Effector memory CD8-positive, alpha-beta T cell (primary cell): Measurements from ENCODE around the gene PSG3.
"Not testable (repeated sequence)": the region's sequence is repeated elsewhere in the genome, so short reads cannot be mapped to it uniquely, and the experiment has no call there.

Experiments used
- ATAC-seq: fragments of 150-1000 bp; cut with Tn5 transposase; replicated peaks from 2 replicates; pipeline ENCODE4 v1.10.0; 2021; ENCODE audit warnings: mild to moderate bottlenecking, moderate library complexity
- DNase-seq, 3 experiments: peaks; one replicate each; pipeline ENCODE4 v3.0.0; 2021
- H3K27ac Mint-ChIP-seq, 2 donors: one replicate each; pipeline ENCODE4 v1.8.0; 2022; ENCODE audit warnings: mild to moderate bottlenecking in 2 of 2, mixed read lengths in 2 of 2, moderate library complexity in 2 of 2
- H3K27me3 Mint-ChIP-seq, 2 donors: one replicate each; pipeline ENCODE4 v1.8.0; 2022; ENCODE audit warnings: mixed read lengths in 2 of 2
- H3K36me3 Mint-ChIP-seq: one replicate; pipeline ENCODE4 v1.8.0; 2022; ENCODE audit warnings: mild to moderate bottlenecking, moderate library complexity, mixed read lengths; ENCODE audit not compliant: insufficient read depth
- H3K4me1 Mint-ChIP-seq, 2 donors: one replicate each; pipeline ENCODE4 v1.8.0; 2022; ENCODE audit warnings: low read depth in 2 of 2, mixed read lengths in 2 of 2
- H3K4me3 Mint-ChIP-seq, 2 donors: one replicate each; pipeline ENCODE4 v1.8.0; 2022; ENCODE audit warnings: mild to moderate bottlenecking in 2 of 2, mixed read lengths in 2 of 2, moderate library complexity in 2 of 2
- H3K9me3 Mint-ChIP-seq, 2 donors: one replicate each; pipeline ENCODE4 v1.8.0; 2022; ENCODE audit warnings: mixed read lengths in 2 of 2
- total RNA-seq, 9 experiments: gene quantifications; one replicate each; lab custom pipeline; 2026; lab: John Stamatoyannopoulos, UW

Gene PSG3
- 0 to 0.06 (median 0) reads per million in 9 experiments for total RNA-seq

GRCh38 chr19:42740381-42740780 is at the start of gene PSG3:
Gene PSG3, minus strand, starts transcription at chr19:42740481. Its CDS starts 97 bp downstream, at chr19:42740384.
- not testable (repeated sequence) for ATAC-seq, H3K4me1 Mint-ChIP-seq, DNase-seq, H3K36me3 Mint-ChIP-seq, H3K9me3 Mint-ChIP-seq, H3K4me3 Mint-ChIP-seq
- H3K27ac Mint-ChIP-seq: peak within 1 kb of the TSS in 1 of 2 donors; percentile 36
- peaks cover 30 to 60% of the 10 kb centered on the region in 2 donors for H3K27me3 Mint-ChIP-seq

GRCh38 chr19:42788766-42789165 is 48.5 kb upstream of the PSG3 start:
- H3K36me3 Mint-ChIP-seq, H3K27ac Mint-ChIP-seq, H3K4me1 Mint-ChIP-seq, H3K4me3 Mint-ChIP-seq, DNase-seq, ATAC-seq: not testable (repeated sequence)
- peaks cover 18 to 36% of the 10 kb centered on the region in 2 donors for H3K27me3 Mint-ChIP-seq
- peaks cover 0 to 18% of the 10 kb centered on the region in 2 donors for H3K9me3 Mint-ChIP-seq

- DNase-seq, H3K4me3 Mint-ChIP-seq, H3K36me3 Mint-ChIP-seq, ATAC-seq, H3K4me1 Mint-ChIP-seq, H3K9me3 Mint-ChIP-seq, H3K27ac Mint-ChIP-seq: not testable (repeated sequence)
- H3K27me3 Mint-ChIP-seq: peaks cover 22 to 36% of the 10 kb centered on the region in 2 donors
Measured at GRCh38 chr19:42787766-42788165, 47.5 kb upstream of the PSG3 start.

- not testable (repeated sequence) for H3K27ac Mint-ChIP-seq, H3K4me1 Mint-ChIP-seq, H3K36me3 Mint-ChIP-seq, H3K9me3 Mint-ChIP-seq, H3K4me3 Mint-ChIP-seq, ATAC-seq
- peaks cover 67 to 75% of the 10 kb centered on the region in 2 donors for H3K27me3 Mint-ChIP-seq
- peak; percentile 3 to 11 (median 5) for DNase-seq
Measured at GRCh38 chr19:42776750-42777612, 36.7 kb upstream of the PSG3 start.

GRCh38 chr19:42774510-42775158 is 34.4 kb upstream of the PSG3 start:
- not testable (repeated sequence) for ATAC-seq, H3K27ac Mint-ChIP-seq, DNase-seq, H3K36me3 Mint-ChIP-seq, H3K9me3 Mint-ChIP-seq, H3K4me3 Mint-ChIP-seq, H3K4me1 Mint-ChIP-seq
- peaks cover 52 to 61% of the 10 kb centered on the region in 2 donors for H3K27me3 Mint-ChIP-seq

- peaks cover 21 to 49% of the 10 kb centered on the region in 2 donors for H3K27me3 Mint-ChIP-seq
- DNase-seq, H3K4me3 Mint-ChIP-seq, ATAC-seq, H3K4me1 Mint-ChIP-seq, H3K36me3 Mint-ChIP-seq, H3K27ac Mint-ChIP-seq, H3K9me3 Mint-ChIP-seq: not testable (repeated sequence)
Measured at GRCh38 chr19:42767319-42767718, 27.0 kb upstream of the PSG3 start.

- not testable (repeated sequence) for H3K27ac Mint-ChIP-seq, H3K4me1 Mint-ChIP-seq, DNase-seq, H3K36me3 Mint-ChIP-seq, H3K4me3 Mint-ChIP-seq, ATAC-seq, H3K9me3 Mint-ChIP-seq
- peaks cover 18 to 45% of the 10 kb centered on the region in 2 donors for H3K27me3 Mint-ChIP-seq
Measured at GRCh38 chr19:42766871-42767270, 26.6 kb upstream of the PSG3 start.

GRCh38 chr19:42764836-42765235 is 24.6 kb upstream of the PSG3 start:
- Mint-ChIP-seq H3K36me3 (no peaks in the 10 kb centered on the region), H3K9me3 (no peaks in the 10 kb centered on the region), H3K4me3 (no peak overlapping the region), H3K27ac (no peak overlapping the region), H3K27me3 (peaks cover 18 to 41% of the 10 kb centered on the region in 2 donors), H3K4me1 (peaks cover 0 to 3% of the 10 kb centered on the region in 2 donors)
- DNase-seq (no peak), ATAC-seq (no peak)

- Mint-ChIP-seq H3K9me3 (no peaks in the 10 kb centered on the region), H3K27me3 (peaks cover 18 to 34% of the 10 kb centered on the region in 2 donors), H3K4me1 (peaks cover 0 to 3% of the 10 kb centered on the region in 2 donors), H3K36me3 (no peaks in the 10 kb centered on the region), H3K4me3 (no peak overlapping the region), H3K27ac (no peak overlapping the region)
- DNase-seq (no peak), ATAC-seq (no peak)
Measured at GRCh38 chr19:42762789-42763188, 22.5 kb upstream of the PSG3 start.

GRCh38 chr19:42761924-42762295 is 21.6 kb upstream of the PSG3 start:
- not testable (repeated sequence) for H3K4me3 Mint-ChIP-seq, H3K27ac Mint-ChIP-seq, H3K4me1 Mint-ChIP-seq, H3K36me3 Mint-ChIP-seq, H3K9me3 Mint-ChIP-seq, ATAC-seq, DNase-seq
- H3K27me3 Mint-ChIP-seq: peaks cover 17 to 28% of the 10 kb centered on the region in 2 donors

- H3K9me3 Mint-ChIP-seq, H3K4me1 Mint-ChIP-seq, H3K27ac Mint-ChIP-seq, H3K4me3 Mint-ChIP-seq, ATAC-seq, H3K36me3 Mint-ChIP-seq, DNase-seq: not testable (repeated sequence)
- peaks cover 11 to 23% of the 10 kb centered on the region in 2 donors for H3K27me3 Mint-ChIP-seq
Measured at GRCh38 chr19:42760954-42761923, 21.0 kb upstream of the PSG3 start.

GRCh38 chr19:42758667-42759066 is 18.4 kb upstream of the PSG3 start:
- not testable (repeated sequence) for H3K36me3 Mint-ChIP-seq, ATAC-seq, H3K27ac Mint-ChIP-seq

GRCh38 chr19:42752246-42752645 is 12.0 kb upstream of the PSG3 start:
- H3K27ac Mint-ChIP-seq, H3K4me3 Mint-ChIP-seq, DNase-seq, H3K9me3 Mint-ChIP-seq, ATAC-seq, H3K36me3 Mint-ChIP-seq, H3K4me1 Mint-ChIP-seq: not testable (repeated sequence)
- H3K27me3 Mint-ChIP-seq: peaks cover 47 to 57% of the 10 kb centered on the region in 2 donors

More at GRCh38 chr19:42758667-42759066, 18.4 kb upstream of the PSG3 start:
- not testable (repeated sequence) for H3K4me3 Mint-ChIP-seq, H3K4me1 Mint-ChIP-seq, DNase-seq, H3K9me3 Mint-ChIP-seq
- peaks cover 22 to 24% of the 10 kb centered on the region in 2 donors for H3K27me3 Mint-ChIP-seq
